ENCODE data around the gene LRRIQ1. TPM values are rescaled to one million over a fixed set of nuclear protein-coding genes. Genes with fewer than 3 reads are reported as not detected.

LRRIQ1 gene
- total and polyA plus RNA-seq, 2 donors (not counting 1 experiment from before 2014, with no cell fraction given) = not detected

- intact Hi-C loops (cut with micrococcal nuclease) = no loop called here
- Histone ChIP-seq H4K20me1 (ENCODE audit: control insufficient read depth, insufficient read depth, low read length, poor library complexity, severe bottlenecking) (no peaks in the 10 kb centered on the region), H3K4me2 (replicated peaks; ENCODE audit: low read depth, low read length, poor library complexity, severe bottlenecking) (no peak overlapping the region), H2AFZ (ENCODE audit: insufficient read depth, low read depth, low read length, poor library complexity, severe bottlenecking) (no peak overlapping the region), H3K79me2 (ENCODE audit: control insufficient read depth, insufficient read depth, low read length) (no peaks in the 10 kb centered on the region), H3K4me1 (ENCODE audit: control insufficient read depth in 2 of 2, insufficient read depth in 2 of 2, low read length in 2 of 2) (no peaks in the 10 kb centered on the region), H3K36me3 (replicated peaks in 1 of 2; ENCODE audit: control extremely low read depth in 1 of 2, control insufficient read depth in 1 of 2, extremely low read depth in 1 of 2, insufficient read depth in 2 of 2, low read length in 1 of 2) (no peaks in the 10 kb centered on the region), H3K9ac (ENCODE audit: low read length) (no peak overlapping the region), H3K27me3 (replicated peaks in 1 of 4; ENCODE audit: control extremely low read depth in 1 of 4, control insufficient read depth in 3 of 4, insufficient read depth in 4 of 4, low read length in 3 of 4) (no peaks in the 10 kb centered on the region), H3K4me3 (ENCODE audit: control extremely low read depth in 1 of 5, extremely low read depth in 1 of 5, insufficient read depth in 1 of 5, low read depth in 2 of 5, low read length in 4 of 5) (no peak overlapping the region), H3K27ac (ENCODE audit: low read length in 2 of 2) (no peak overlapping the region), H3K9me3 (ENCODE audit: control extremely low read depth in 1 of 3, control insufficient read depth in 2 of 3, insufficient read depth in 1 of 3, low read length in 2 of 3) (no peaks in the 10 kb centered on the region)
- CTCF ChIA-PET = no interaction called here
- TF ChIP-seq EZH2 (IDR thresholded peaks at IDR 0.05; ENCODE audit: borderline replicate concordance, insufficient read depth, low read depth, low read length, poor library complexity, severe bottlenecking) = no peak
- no peak for TF ChIP-seq CTCF (IDR thresholded peaks at IDR 0.05)
- Mint-ChIP-seq H3K4me1 (no peaks in the 10 kb centered on the region), H3K27ac (no peak overlapping the region), H3K27me3 (no peaks in the 10 kb centered on the region), H3K4me3 (no peak overlapping the region), H3K9me3 (ENCODE audit: insufficient read depth) (no peaks in the 10 kb centered on the region)
- WGBS (ENCODE audit: insufficient coverage) = 100% methylated on average over 1 of the region's 1 CpG
- POLR2A ChIA-PET = no interaction called here
- ATAC-seq (ENCODE audit: low read depth) (no peak), DNase-seq (no peak)
Observed at GRCh38 chr12:85147331-85147730, 111.2 kb downstream of the LRRIQ1 start.

- H2AFZ ChIP-seq (ENCODE audit: insufficient read depth, low read depth, low read length, poor library complexity, severe bottlenecking) = no peak overlapping the region
- H3K4me2 ChIP-seq (replicated peaks; ENCODE audit: low read depth, low read length, poor library complexity, severe bottlenecking) = no peak overlapping the region
- H3K9me3 ChIP-seq (ENCODE audit: control extremely low read depth in 1 of 3, control insufficient read depth in 2 of 3, insufficient read depth in 1 of 3, low read length in 2 of 3) = no peaks in the 10 kb centered on the region
- CTCF ChIA-PET = no interaction called here
- POLR2A ChIA-PET = no interaction called here
- no CpG with 5 or more reads among the region's 2 CpGs for WGBS (ENCODE audit: insufficient coverage)
- no peaks in the 10 kb centered on the region for H3K4me1 ChIP-seq (ENCODE audit: control insufficient read depth in 2 of 2, insufficient read depth in 2 of 2, low read length in 2 of 2)
- no peaks in the 10 kb centered on the region for H3K79me2 ChIP-seq (ENCODE audit: control insufficient read depth, insufficient read depth, low read length)
- no peak overlapping the region for H3K27ac ChIP-seq (ENCODE audit: low read length in 2 of 2)
- no peak overlapping the region for H3K4me3 ChIP-seq (ENCODE audit: control extremely low read depth in 1 of 5, extremely low read depth in 1 of 5, insufficient read depth in 1 of 5, low read depth in 2 of 5, low read length in 4 of 5)
- intact Hi-C loops (cut with micrococcal nuclease) = no loop called here
- no peaks in the 10 kb centered on the region for H3K27me3 ChIP-seq (replicated peaks in 1 of 4; ENCODE audit: control extremely low read depth in 1 of 4, control insufficient read depth in 3 of 4, insufficient read depth in 4 of 4, low read length in 3 of 4)
- ATAC-seq (ENCODE audit: low read depth) = no peak
- Mint-ChIP-seq H3K4me3 (no peak overlapping the region), H3K27me3 (no peaks in the 10 kb centered on the region), H3K27ac (no peak overlapping the region), H3K9me3 (ENCODE audit: insufficient read depth) (no peaks in the 10 kb centered on the region), H3K4me1 (no peaks in the 10 kb centered on the region)
- no peak for TF ChIP-seq CTCF (IDR thresholded peaks at IDR 0.05)
- TF ChIP-seq EZH2 (IDR thresholded peaks at IDR 0.05; ENCODE audit: borderline replicate concordance, insufficient read depth, low read depth, low read length, poor library complexity, severe bottlenecking) = no peak
- H3K36me3 ChIP-seq (replicated peaks in 1 of 2; ENCODE audit: control extremely low read depth in 1 of 2, control insufficient read depth in 1 of 2, extremely low read depth in 1 of 2, insufficient read depth in 2 of 2, low read length in 1 of 2) = no peaks in the 10 kb centered on the region
- DNase-seq = no peak
- H3K9ac ChIP-seq (ENCODE audit: low read length) = no peak overlapping the region
- no peaks in the 10 kb centered on the region for H4K20me1 ChIP-seq (ENCODE audit: control insufficient read depth, insufficient read depth, low read length, poor library complexity, severe bottlenecking)
Observed at GRCh38 chr12:85152311-85152729, 116.2 kb downstream of the LRRIQ1 start.
